Regular cardiac myocyte (primary cell): ENCODE results near the gene GJB5. TPM values are rescaled to one million over a fixed set of nuclear protein-coding genes. Genes with fewer than 3 reads are reported as not detected.

ENCODE experiments used
- total RNA-seq: library from RNA; depleted of rRNA; stranded (reverse); fragments of >200 nt; gene quantifications from 2 replicates; pipeline ENCODE4 v1.2.3, GENCODE V29; 2014

The GJB5 gene
- total RNA-seq: 0.19 and 0.56 TPM in 2 replicates

GRCh38 chr1:34754964-34755637 lies at the start of gene GJB5:
TSS of gene GJB5 (plus strand) at chr1:34755047. CDS start at chr1:34757331, 2,284 bp downstream.

GRCh38 chr1:34759503-34760357 lies 4.9 kb downstream of the GJB5 start, which contains the start of gene GJB4:
TSS of gene GJB4 (plus strand) at chr1:34759740. CDS start at chr1:34761255, 1,515 bp downstream.

GRCh38 chr1:34781071-34781843 lies 26.4 kb downstream of the GJB5 start, which contains the start of gene GJB3:
TSS of gene GJB3 (plus strand) at chr1:34781214. CDS start at chr1:34784763, 3,549 bp downstream.

GRCh38 chr1:34792868-34793727 lies 38.3 kb downstream of the GJB5 start, which contains the start of gene GJA4:
TSS of gene GJA4 (plus strand) at chr1:34792999. CDS start at chr1:34794214, 1,215 bp downstream.

Other genes starting within 250 kb of the GJB5 start
- gene GJB4, start 4.7 kb downstream of the GJB5 start, total RNA-seq: under 0.01 TPM in 1 of 2 replicates, not detected in the other
- gene GJB3, start 26.2 kb downstream of the GJB5 start, total RNA-seq: under 0.01 TPM in 2 replicates
- 0.58 and 0.85 TPM in 2 replicates for gene GJA4, start 38.0 kb downstream of the GJB5 start, total RNA-seq
- 19.4 and 44.3 TPM in 2 replicates for gene SMIM12, start 104.7 kb downstream of the GJB5 start, total RNA-seq
- under 0.01 TPM in 1 of 2 replicates, not detected in the other for gene DLGAP3, start 174.6 kb downstream of the GJB5 start, total RNA-seq
- 29.9 and 43.4 TPM in 2 replicates for gene TMEM35B, start 230.3 kb downstream of the GJB5 start, total RNA-seq